SK-N-MC (cell line): ENCODE measurements around the gene CDC27.

Experiments used
- EZH2 ChIP-seq: fragments of 200-600 bp; sonication (generic); IDR thresholded peaks from one replicate; pipeline ENCODE4 v1.6.1; 2017; ENCODE audit warnings: antibody characterized with exemption
- POLR2AphosphoS5 ChIP-seq: IDR thresholded peaks from 2 replicates; pipeline ENCODE4 v1.6.1; 2012; ENCODE audit warnings: mild to moderate bottlenecking, low read depth, low read length, borderline replicate concordance

GRCh38 chr17:47210105-47210504 is 21.0 kb upstream of the CDC27 start:
- TF ChIP-seq EZH2 (no peak), POLR2AphosphoS5 (no peak)
